Sigmoid colon (tissue), 7 donors: ENCODE data around the gene VWA2. TPM values are rescaled to one million over a fixed set of nuclear protein-coding genes. Genes with fewer than 3 reads are reported as not detected.

Experiments used
- DNase-seq: peaks from one replicate; pipeline ENCODE4 v3.0.0-alpha.2; 2019
- H3K27ac ChIP-seq, 4 donors: fragments of 200-600 bp; sonication (generic); one replicate each; pipeline ENCODE4 v1.5.1; 2016 to 2019; ENCODE audit warnings: mild to moderate bottlenecking in 1 of 4
- H3K27me3 ChIP-seq, 3 donors: fragments of 200-600 bp; sonication (generic); one replicate each; pipeline ENCODE4 v1.5.1; 2019; ENCODE audit warnings: mild to moderate bottlenecking in 1 of 3
- H3K36me3 ChIP-seq, 4 donors: fragments of 200-600 bp; sonication (generic); one replicate each; pipeline ENCODE4 v1.5.1; 2016 to 2019
- H3K4me1 ChIP-seq, 4 donors: fragments of 200-600 bp; sonication (generic); one replicate each; pipeline ENCODE4 v1.5.1; 2017 to 2019
- H3K4me3 ChIP-seq, 4 donors: fragments of 200-600 bp; sonication (generic); one replicate each; pipeline ENCODE4 v1.5.1; 2017 to 2019; ENCODE audit warnings: mild to moderate bottlenecking in 2 of 4, moderate library complexity in 1 of 4
- H3K9me3 ChIP-seq, 4 donors: fragments of 200-600 bp in 3 of 4; sonication (generic) in 3 of 4; one replicate each; pipeline versions ENCODE4 v1.5.1 to v1.6.1; 2013 to 2019
- EP300 ChIP-seq, 4 donors: sonication (generic); formaldehyde crosslinking; IDR thresholded peaks; one replicate each; pipeline ENCODE4 v1.6.1; 2017; ENCODE audit warnings: antibody characterized with exemption in 4 of 4
- POLR2A ChIP-seq, 2 donors: fragments of 450-650 bp; IDR thresholded peaks; one replicate each; pipeline ENCODE4 v1.6.1; 2016; ENCODE audit warnings: antibody characterized with exemption in 2 of 2, mild to moderate bottlenecking in 2 of 2, moderate library complexity in 2 of 2
- POLR2AphosphoS5 ChIP-seq, 4 donors: sonication (generic); formaldehyde crosslinking; IDR thresholded peaks; one replicate each; pipeline ENCODE4 v1.6.1; 2017; ENCODE audit warnings: antibody characterized with exemption in 4 of 4
- WGBS, 2 donors: extraction: QIAGEN DNeasy Blood & Tissue Kit; methylation state at CpG; one replicate each; pipeline ENCODE4 v1.1.7; 2013; 5-methylcytosine and 5-hydroxymethylcytosine counted together
- intact Hi-C: fragments of 100-400 bp; cut with DNase I; formaldehyde crosslinking; loops from one replicate; pipeline ENCODE4 v1.15.1; 2023
- polyA plus RNA-seq, 3 donors: library from polyadenylated mRNA; stranded (reverse); fragments of 200-250 nt; gene quantifications; one replicate each; pipeline ENCODE4 v1.2.3, GENCODE V29; 2013
- total RNA-seq, 4 donors: library from RNA; depleted of rRNA; stranded (reverse); fragments of >200 nt; gene quantifications; one replicate each; pipeline ENCODE4 v1.1.0, GENCODE V29; 2016
- TF ChIP-seq, protein P1 (sequence below), 4 experiments: fragments of 450-650 bp in 3 of 4; fragments of 200-600 bp in 1 of 4; IDR thresholded peaks; one replicate each; pipeline ENCODE4 v1.5.1; 2016 to 2019; ENCODE audit warnings: antibody characterized with exemption in 4 of 4, mild to moderate bottlenecking in 3 of 4, moderate library complexity in 2 of 4
- donor health status: healthy with polysubstance abuse.
- donor health status: Bipolar disorder and iron deficiency.
- donor health status: healthy.

The VWA2 gene
- total and polyA plus RNA-seq, 7 donors: 0.23 to 1.3 (median 0.46) TPM; not detected in 3

DNA sequence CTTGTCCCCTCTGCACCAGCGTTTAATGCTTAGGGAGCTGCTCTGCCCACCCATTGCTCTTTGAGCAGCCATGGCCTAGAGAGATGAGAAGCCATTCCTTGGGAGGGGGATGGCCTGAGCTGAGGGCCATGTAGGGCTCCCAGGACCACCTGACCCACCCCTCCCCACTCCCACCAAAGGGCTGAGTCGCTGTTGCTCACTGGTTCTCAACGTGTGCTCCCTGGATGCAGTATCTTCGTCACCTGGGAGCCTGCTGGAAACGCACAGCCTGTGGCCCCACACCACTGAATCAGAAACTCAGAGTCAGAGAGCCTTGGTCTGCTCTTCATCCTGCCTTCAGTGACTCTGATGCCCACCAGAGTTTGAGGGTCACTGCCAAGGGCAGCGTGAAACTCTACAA, 37.0 kb downstream of the VWA2 start:
- intact Hi-C loops: no loop called here
- WGBS, 2 donors: 90 to 92% methylated on average over 6 of the region's 6 CpGs

DNA sequence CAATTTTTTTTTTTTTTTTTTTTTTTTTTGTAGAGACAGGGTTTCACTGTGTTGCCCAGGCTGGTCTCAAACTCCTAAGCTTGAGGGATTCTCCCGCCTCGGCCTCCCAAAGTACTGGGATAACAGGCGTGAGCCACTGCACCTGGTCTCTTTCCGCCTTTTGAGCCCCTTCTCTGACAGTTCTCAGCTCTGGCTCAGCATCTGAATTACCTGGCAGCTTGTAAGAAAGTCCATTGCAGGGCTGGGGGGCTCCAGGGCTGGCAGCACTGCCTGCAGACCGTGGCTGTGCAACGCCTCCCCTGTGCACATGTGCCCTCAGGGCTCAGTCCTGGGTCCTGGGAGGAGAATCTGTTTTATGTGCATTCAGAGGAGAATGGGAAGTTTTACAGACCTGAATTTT, 37.6 kb downstream of the VWA2 start:
- WGBS, 2 donors: 93 to 94% methylated on average over 6 of the region's 6 CpGs
- no peak for TF ChIP-seq POLR2A (IDR thresholded peaks at IDR 0.05)
- TF ChIP-seq, protein P1, sequence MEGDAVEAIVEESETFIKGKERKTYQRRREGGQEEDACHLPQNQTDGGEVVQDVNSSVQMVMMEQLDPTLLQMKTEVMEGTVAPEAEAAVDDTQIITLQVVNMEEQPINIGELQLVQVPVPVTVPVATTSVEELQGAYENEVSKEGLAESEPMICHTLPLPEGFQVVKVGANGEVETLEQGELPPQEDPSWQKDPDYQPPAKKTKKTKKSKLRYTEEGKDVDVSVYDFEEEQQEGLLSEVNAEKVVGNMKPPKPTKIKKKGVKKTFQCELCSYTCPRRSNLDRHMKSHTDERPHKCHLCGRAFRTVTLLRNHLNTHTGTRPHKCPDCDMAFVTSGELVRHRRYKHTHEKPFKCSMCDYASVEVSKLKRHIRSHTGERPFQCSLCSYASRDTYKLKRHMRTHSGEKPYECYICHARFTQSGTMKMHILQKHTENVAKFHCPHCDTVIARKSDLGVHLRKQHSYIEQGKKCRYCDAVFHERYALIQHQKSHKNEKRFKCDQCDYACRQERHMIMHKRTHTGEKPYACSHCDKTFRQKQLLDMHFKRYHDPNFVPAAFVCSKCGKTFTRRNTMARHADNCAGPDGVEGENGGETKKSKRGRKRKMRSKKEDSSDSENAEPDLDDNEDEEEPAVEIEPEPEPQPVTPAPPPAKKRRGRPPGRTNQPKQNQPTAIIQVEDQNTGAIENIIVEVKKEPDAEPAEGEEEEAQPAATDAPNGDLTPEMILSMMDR (IDR thresholded peaks at IDR 0.05): no peak
- TF ChIP-seq POLR2AphosphoS5 (IDR thresholded peaks at IDR 0.05): no peak
- no peak for TF ChIP-seq EP300 (IDR thresholded peaks at IDR 0.05)
- Histone ChIP-seq H3K27me3 (no peaks in the 10 kb centered on the region), H3K36me3 (no peaks in the 10 kb centered on the region), H3K4me1 (peaks cover 0 to 7% (median 0%) of the 10 kb centered on the region in 4 donors), H3K4me3 (no peak overlapping the region), H3K9me3 (no peaks in the 10 kb centered on the region), H3K27ac (no peak overlapping the region)
- intact Hi-C loops: no loop called here
- DNase-seq: no peak

More for the DNA sequence above, 37.0 kb downstream of the VWA2 start:
- TF ChIP-seq, protein P1 (IDR thresholded peaks at IDR 0.05): no peak
- TF ChIP-seq EP300 (IDR thresholded peaks at IDR 0.05): no peak
- TF ChIP-seq POLR2AphosphoS5 (IDR thresholded peaks at IDR 0.05): no peak
- no peak for TF ChIP-seq POLR2A (IDR thresholded peaks at IDR 0.05)
- H3K4me3 ChIP-seq: no peak overlapping the region
- peaks cover 0 to 13% (median 0%) of the 10 kb centered on the region in 4 donors for H3K4me1 ChIP-seq
- DNase-seq: no peak
- no peaks in the 10 kb centered on the region for H3K27me3 ChIP-seq
- no peaks in the 10 kb centered on the region for H3K36me3 ChIP-seq
- no peaks in the 10 kb centered on the region for H3K9me3 ChIP-seq
- no peak overlapping the region for H3K27ac ChIP-seq

DNA sequence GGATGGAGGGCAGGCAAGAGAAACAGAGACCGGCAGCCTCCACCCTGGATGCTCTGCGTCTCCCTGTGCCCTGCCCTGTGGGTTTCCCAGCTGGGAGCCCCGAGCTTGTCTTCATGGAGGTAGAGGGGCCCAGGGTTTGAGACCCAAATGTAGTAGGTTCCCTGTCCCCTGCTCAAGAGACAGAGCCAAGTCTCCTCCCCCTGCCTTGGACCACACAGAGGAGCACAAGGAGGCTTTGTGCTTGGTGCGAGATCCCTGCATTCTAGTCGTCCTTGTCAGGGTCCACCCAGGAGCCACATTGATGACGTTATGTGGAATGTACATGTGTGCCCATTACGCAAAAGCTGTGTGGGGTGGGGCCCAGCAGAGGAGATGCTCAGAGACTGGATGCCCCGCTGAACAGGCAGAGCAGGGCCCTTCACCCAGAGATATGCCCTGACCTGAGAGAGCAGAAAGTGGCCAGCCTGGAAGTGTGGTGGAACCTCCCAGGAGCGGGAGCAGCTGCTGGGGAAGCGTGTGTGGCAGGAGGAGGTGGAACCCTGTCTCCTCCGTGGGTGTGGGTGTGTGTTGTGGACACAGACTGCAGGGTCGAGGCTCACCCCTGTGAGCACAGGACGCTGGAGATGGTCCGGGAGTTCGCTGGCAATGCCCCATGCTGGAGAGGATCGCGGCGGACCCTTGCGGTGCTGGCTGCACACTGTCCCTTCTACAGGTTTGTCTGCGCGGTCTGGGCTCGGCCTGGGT, 39.3 kb downstream of the VWA2 start:
- H3K36me3 ChIP-seq: no peaks in the 10 kb centered on the region
- WGBS, 2 donors: 88 to 93% methylated on average over 22 of the region's 22 CpGs
- no peak overlapping the region for H3K4me3 ChIP-seq
- DNase-seq: no peak
- intact Hi-C loops: no loop called here
- TF ChIP-seq EP300 (IDR thresholded peaks at IDR 0.05) (no peak), POLR2AphosphoS5 (IDR thresholded peaks at IDR 0.05) (no peak), POLR2A (IDR thresholded peaks at IDR 0.05) (no peak)
- TF ChIP-seq, protein P1 (IDR thresholded peaks at IDR 0.05): no peak
- H3K4me1 ChIP-seq: no peaks in the 10 kb centered on the region
- no peak overlapping the region for H3K27ac ChIP-seq
- H3K9me3 ChIP-seq: no peaks in the 10 kb centered on the region
- H3K27me3 ChIP-seq: no peaks in the 10 kb centered on the region

DNA sequence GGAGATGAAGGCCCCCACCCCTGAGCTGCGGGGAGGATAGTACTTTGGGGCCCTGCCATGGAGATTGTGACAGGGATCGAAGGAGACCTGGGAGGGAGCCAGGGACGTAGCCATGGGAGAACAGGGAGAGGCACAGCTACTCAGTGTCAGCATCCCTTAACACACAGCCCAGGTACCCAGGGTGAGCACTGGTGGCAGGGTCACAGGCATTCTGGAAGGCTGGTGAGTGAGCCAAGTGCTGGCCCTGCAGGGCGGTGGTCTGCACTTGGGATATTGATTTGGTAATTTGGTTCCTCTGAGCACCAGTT, 39.8 kb downstream of the VWA2 start:
- Histone ChIP-seq H3K27ac (no peak overlapping the region), H3K4me1 (no peaks in the 10 kb centered on the region), H3K36me3 (no peaks in the 10 kb centered on the region), H3K9me3 (no peaks in the 10 kb centered on the region), H3K27me3 (no peaks in the 10 kb centered on the region), H3K4me3 (no peak overlapping the region)
- WGBS, 2 donors: 86 to 88% methylated on average over 4 of the region's 4 CpGs
- DNase-seq: no peak
- intact Hi-C loops: no loop called here
- TF ChIP-seq, protein P1 (IDR thresholded peaks at IDR 0.05): no peak
- TF ChIP-seq POLR2A (IDR thresholded peaks at IDR 0.05) (no peak), POLR2AphosphoS5 (IDR thresholded peaks at IDR 0.05) (no peak), EP300 (IDR thresholded peaks at IDR 0.05) (no peak)

DNA sequence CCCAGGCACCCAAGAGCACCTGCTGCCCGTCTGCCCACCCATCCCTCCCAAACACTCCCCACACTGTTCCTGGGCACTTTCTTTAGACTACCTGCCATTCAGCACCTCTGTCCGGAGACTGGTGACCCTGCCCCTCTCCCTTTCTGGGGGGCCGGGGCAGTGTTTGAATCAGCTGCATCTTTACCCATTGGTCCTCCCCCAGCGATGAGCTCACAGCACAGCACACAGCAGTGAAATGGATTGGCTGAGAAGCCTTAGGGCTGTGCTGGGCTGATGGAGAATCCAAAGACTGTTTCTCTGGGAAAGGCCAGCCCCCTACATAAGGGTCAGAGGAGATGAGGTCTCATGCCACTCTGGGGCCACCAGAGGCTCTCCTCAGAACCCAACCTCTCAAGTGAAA, 40.2 kb downstream of the VWA2 start:
- TF ChIP-seq EP300 (IDR thresholded peaks at IDR 0.05): no peak
- TF ChIP-seq, protein P1 (IDR thresholded peaks at IDR 0.05): no peak
- TF ChIP-seq POLR2AphosphoS5 (IDR thresholded peaks at IDR 0.05): no peak
- no peak for TF ChIP-seq POLR2A (IDR thresholded peaks at IDR 0.05)
- Histone ChIP-seq H3K27ac (no peak overlapping the region), H3K36me3 (no peaks in the 10 kb centered on the region), H3K9me3 (no peaks in the 10 kb centered on the region), H3K27me3 (no peaks in the 10 kb centered on the region), H3K4me1 (no peaks in the 10 kb centered on the region), H3K4me3 (no peak overlapping the region)
- intact Hi-C loops: no loop called here
- WGBS, 2 donors: 89 to 91% methylated on average over 4 of the region's 4 CpGs
- DNase-seq: no peak
